Fibroblast of peridontal ligament (primary cell): ENCODE measurements around the gene TRIM51G.
"Not testable (repeated sequence)": the region's sequence is repeated elsewhere in the genome, so short reads cannot be mapped to it uniquely, and the experiment has no call there.

ENCODE experiments used
- DNase-seq: peaks from one replicate; pipeline ENCODE4 v3.0.0-alpha.2; 2010; ENCODE audit errors: extremely low read depth

Gene TRIM51G, protein sequence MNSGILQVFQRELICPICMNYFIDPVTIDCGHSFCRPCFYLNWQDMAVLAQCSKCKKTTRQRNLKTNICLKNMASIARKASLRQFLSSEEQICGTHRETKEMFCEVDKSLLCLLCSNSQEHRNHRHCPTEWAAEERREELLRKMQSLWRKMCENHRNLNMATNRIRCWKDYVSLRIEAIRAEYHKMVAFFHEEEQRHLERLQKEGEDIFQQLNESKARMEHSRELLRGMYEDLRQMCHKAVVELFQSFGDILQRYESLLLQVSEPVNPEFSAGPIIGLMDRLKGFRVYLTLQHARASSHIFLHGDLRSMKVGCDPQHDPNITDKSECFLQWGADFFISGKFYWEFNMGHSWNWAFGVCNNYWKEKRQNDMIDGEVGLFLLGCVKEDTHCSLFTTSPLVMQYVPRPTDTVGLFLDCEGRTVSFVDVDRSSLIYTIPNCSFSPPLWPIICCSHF

DNA sequence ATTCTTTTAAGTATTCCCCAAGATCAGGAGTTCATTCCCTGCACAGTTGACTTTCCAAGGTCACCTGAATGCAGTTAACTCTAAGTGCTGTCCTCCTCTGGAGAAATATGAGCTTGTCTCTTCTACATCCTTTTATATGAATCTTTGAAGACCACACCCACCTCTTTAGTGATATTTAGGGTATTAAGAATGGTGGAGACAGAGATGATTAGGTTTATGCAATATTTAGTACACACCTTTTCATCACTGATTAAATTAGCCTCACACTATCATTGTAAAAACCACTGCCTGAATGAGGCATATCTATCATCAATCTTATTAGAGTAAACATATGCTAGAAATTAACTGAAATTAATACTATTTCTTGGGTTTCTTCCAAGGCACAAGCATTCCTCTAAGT, at the start of gene TRIM51G:
TSS of gene TRIM51G (minus strand) at position 101 of the 400 bp plus-strand sequence. CDS start 2,190 bp downstream, outside the sequence.
- DNase-seq, result not testable (repeated sequence)

DNA sequence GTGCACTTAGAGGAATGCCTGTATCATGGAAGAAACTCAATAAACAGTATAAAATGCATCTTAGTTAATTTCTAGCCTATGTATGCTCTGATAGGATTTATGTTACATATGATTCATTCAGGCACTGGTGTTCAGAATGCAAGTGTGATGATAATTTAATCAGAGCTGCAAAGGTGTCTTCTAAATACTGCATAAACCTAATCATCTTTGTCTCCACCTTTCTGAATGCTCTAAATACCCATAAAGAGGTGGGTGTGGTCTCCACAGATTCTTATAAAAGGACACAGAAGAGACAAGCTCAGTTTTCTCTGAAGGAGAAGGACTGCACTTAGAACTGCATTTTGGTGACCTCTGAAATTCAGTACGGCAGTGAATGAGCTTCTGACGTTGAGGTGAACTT, 44.8 kb upstream of the TRIM51G start, which contains the start of gene TRIM49B:
TSS of gene TRIM49B (plus strand) at position 301 of the 400 bp plus-strand sequence. CDS start 2,777 bp downstream, outside the sequence.
- not testable (repeated sequence) for DNase-seq

DNA sequence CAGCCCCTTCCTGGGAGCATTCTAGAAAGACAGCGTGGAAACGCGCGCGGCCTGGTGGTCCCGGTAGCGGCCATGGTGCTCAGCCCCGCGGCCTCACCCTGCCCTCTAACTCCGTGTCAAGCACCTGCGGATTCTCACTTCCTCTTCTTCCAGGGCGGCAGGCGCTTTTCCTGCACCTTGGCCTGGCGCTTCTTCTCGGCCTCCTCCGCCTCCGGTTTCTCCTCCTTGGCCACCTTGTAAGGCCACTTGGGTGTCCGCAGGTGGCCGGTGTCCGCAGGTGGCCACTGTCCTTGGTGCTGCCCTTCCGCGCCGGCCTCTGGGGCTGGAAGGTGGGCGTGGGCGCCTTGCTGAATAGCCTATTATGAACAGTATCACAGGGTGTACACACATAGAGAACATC, 15.1 kb downstream of the TRIM51G start:
- DNase-seq, result not testable (repeated sequence)

DNA sequence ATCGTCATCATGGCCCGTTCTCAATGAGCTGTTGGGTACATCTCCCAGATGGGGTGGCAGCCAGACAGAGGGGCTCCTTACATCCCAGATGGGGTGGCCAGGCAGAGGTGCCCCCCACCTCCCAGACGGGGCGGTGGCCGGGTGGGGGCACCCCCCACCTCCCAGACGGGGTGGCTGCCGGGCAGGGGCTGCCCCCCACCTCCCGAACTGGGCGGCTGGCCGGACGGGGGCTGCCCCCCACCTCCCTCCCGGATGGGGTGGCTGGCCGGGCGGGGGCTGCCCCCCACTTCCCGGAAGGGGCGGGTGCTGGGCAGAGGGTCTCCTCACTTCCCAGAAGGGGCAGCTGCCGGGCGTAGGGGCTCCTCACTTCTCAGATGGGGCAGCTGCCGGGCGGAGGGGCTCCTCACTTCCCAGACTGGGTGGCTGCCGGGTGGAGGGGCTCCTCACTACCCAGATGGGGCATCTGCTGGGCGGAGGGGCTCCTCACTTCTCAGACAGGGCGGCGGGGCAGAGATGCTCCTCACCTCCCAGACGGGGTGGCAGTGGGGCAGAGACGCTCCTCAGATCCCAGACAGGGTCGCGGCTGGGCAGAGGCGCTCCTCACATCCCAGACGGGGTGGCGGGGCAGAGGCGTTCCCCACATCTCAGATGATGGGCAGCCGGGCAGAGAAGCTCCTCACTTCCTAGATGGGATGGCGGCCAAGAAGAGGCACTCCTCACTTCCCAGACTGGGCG, 28.2 kb downstream of the TRIM51G start:
- not testable (repeated sequence) for DNase-seq

DNA sequence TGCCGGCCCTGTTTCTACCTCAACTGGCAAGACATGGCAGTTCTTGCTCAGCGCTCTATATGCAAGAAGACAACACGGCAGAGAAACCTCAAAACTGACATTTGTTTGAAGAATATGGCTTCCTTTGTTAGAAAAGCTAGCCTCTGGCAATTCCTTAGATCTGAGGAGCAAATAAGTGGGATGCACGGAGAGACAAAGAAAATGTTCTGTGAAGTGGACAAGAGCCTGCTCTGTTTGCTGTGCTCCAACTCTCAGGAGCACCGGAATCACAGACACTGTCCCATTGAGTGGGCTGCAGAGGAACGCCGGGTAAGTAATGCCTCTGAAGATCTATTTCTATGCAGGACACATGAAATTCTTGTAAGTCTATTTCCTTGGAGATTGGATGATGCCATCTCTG, 37.9 kb downstream of the TRIM51G start:
- DNase-seq, result not testable (repeated sequence)
